ENCODE data around the gene DYSF.

DYSF gene

DNA sequence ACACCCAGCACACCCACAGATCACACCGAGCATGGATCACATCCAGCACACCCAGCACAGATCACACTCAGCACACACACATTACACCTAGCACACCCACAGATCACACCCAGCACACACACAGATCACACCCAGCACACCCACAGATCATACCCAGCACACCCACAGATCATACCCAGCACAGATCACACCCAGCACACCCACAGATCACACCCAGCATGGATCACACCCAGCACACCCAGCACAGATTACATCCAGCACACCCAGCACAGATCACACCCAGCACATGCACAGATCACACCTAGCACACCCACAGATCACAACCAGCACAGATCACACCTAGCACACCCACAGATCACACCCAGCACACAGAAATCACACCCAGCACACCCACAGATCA, 118.6 kb downstream of the DYSF start:
- DNase-seq (ENCODE audit: low read depth): no peak

- DNase-seq (ENCODE audit: low read depth): no peak
Observed at GRCh38 chr2:71575966-71576365, 122.6 kb downstream of the DYSF start.

DNA sequence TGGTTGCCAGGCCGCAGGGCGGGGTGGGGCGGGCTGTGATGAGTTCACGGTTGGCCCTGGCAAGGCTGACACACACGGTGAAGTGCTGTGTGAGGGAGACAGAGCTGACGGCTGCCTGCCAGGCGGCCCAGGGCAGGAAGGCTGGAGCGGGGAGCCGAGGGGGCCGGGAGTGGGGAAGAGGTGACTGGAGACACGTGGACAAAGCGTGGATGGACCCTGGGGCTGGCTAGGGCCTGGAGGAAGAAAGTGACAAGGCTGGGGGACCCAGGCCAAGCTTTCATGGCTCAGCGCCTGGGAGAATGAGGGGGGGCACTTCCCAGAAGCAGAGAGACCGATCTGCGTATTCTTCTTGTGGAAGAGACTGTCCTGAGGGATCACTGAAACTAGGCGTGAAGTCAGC, 123.2 kb downstream of the DYSF start:
- no peak for DNase-seq (ENCODE audit: low read depth)

GRCh38 chr2:71577209-71577608, 123.8 kb downstream of the DYSF start:
- no peak for DNase-seq (ENCODE audit: low read depth)

- peak; percentile 56 for DNase-seq (ENCODE audit: low read depth)
Observed at GRCh38 chr2:71578767-71579342, 125.5 kb downstream of the DYSF start.

DNA sequence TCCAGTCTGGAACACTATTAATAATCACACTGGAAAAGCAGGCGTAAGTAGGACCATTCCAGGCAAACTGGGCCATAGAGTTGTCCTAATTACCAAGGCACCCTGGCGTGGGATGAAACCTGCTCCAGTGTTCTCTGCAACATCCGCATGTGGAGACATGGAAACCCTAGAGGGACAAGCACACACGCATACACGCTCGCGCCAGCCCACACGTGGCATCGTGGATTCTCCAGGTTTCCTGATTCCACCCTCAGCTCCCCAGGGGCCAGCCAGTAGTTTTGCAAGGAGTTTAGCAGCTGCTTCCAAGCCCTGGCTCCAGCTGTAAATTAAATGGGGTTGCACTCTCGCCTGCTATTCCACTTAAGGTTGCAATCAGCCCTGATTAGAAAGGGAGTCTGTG, 127.7 kb downstream of the DYSF start:
- DNase-seq (ENCODE audit: low read depth): no peak

DNA sequence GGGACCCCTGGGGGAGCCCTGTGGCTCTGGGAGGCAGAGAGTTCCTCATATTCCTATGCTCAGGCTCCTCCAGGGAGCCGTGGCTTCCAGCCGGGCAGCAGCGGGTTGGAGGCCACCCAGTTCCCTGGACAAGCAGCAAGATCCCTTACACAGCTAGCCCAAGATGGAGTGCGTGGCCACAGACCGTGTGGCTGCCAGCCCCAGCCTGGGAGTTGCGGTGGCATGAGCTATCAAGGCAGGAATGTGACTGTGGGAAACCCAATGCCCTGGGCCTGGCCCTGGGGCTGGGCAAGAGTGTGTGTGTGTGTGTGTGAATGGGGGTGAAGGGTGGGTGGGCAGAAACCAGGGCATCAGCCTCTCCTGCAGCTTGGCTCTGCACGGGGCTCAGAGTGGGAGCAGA, 130.5 kb downstream of the DYSF start:
- DNase-seq (ENCODE audit: low read depth): peak; percentile 62

GRCh38 chr2:71586471-71586870, 133.1 kb downstream of the DYSF start:
- DNase-seq (ENCODE audit: low read depth): no peak

DNA sequence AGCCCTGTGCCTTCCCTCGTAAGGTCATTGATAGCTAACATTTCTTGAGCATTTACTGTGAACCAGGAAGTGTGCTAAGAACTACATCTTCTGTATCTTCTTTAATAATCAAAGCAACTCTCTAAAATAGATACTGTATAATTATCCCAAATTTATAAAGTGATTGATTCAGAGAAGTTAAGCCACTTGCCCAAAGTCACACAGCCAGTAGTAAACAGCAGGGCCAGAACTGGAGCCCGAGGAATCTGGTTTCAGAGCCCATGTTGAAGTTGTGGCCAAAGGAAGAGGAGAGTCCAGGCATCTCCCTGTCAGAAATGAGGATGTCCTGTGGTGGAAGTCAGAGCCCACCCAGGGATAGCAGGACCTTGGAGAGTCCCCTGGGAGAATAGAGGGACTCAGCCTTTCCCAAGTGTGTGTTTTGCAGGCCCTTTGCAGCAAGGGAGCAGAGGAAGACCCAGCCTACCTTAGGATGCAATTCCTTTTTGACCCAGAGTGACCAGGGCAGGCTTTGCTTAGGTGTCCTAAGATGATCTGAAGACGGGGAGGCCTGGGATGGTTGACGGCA, 134.2 kb downstream of the DYSF start:
- DNase-seq (ENCODE audit: low read depth): no peak

DNA sequence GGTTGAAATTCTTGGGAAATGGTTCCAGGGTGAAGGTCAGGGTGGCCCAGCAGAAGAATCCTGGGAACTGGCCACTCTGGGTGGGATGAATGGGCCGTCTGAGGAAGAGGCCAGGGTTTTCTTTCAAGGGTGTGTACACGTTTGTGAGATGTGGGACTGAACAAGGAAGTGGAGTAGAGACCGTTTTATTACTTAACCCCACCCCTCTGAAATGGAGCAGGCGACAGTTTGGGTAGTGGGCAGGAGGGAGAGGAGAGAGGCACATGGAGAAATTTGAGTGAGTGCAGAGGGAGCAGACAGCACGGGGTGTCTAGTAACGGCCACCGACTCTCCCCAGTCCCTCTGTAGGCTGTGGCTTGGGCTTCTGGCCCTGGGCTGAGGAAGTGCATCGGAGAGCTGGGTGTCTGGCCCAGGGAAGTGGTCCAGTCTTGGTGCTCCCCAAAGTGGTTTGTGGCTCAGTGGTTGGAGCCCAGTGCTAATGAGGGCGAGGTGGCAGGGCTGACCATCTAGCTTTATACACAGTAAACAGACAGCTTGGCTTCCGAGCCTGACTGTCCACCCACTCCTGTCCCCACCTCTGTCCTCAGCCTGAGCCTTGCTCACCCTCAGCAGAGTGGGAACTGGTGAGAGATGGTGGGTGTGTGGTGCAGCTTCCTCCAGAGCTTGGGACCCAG, 135.3 kb downstream of the DYSF start:
- DNase-seq (ENCODE audit: low read depth): no peak

DNA sequence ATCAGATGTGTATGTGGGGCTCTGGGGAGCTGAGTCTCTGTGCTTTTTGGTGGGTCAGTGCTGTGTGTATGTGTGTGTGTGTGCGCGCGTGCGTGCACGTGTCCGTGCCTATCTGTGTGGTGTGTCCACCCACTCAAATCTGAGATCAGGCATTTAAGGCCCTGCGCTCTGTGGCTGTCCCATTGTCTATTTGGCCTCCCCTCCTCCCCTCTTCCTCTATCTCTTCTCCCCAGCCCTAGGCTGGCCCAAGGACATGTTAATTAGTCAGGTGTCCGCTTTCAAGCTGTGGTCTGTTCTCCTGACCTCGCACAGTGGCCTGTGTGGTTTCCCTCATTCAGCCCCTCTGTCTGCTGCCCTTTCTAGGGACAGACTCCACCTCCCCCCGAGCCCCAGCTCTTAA, 136.4 kb downstream of the DYSF start:
- DNase-seq (ENCODE audit: low read depth): no peak

DNA sequence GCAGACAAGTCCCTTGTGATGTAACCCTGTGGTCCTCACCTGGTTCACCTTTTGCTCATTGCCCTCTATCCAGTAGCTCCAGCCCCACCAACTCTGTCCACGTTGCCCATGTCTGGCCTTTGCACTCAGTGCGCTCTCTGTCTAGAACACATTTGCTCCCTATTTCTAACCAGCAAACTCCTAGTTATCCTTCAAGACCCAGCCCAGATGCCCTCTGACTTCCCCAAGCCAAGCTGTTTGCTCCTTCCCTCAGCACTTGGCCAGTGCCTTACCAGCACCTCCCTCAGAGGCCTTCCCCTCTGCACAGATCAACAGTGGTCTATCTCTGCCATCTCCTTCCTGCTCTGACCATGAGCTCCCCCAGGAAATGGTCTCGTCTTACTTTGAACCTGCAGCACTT, 137.7 kb downstream of the DYSF start:
- no peak for DNase-seq (ENCODE audit: low read depth)

GRCh38 chr2:71592181-71592711, 138.9 kb downstream of the DYSF start:
- no peak for DNase-seq (ENCODE audit: low read depth)

GRCh38 chr2:71595569-71595968, 142.2 kb downstream of the DYSF start:
- no peak for DNase-seq (ENCODE audit: low read depth)

DNA sequence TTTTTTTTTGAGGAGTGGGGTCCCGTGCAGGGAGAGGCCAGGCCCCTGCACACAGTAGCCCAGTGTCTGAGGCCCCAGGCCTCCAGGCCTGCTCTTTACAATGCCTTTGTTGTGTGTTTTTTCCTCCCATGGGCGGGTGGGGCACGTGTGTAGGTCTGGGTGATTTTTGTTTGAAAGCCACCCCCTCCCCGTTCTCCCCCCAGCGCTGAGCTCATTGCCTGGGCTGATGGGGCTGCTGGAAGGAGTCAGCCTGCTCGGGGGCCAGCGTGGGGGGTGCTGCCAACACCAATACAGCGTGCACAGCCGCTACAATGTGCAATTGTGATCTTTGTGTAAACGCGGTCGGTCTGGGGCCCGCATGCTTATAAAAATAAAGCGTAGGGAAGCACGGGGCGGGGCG, 142.7 kb downstream of the DYSF start:
- DNase-seq (ENCODE audit: low read depth): no peak

- no peak for DNase-seq (ENCODE audit: low read depth)
Observed at GRCh38 chr2:71597756-71598155, 144.4 kb downstream of the DYSF start.

- DNase-seq (ENCODE audit: low read depth): no peak
Observed at GRCh38 chr2:71598526-71598925, 145.2 kb downstream of the DYSF start.

DNA sequence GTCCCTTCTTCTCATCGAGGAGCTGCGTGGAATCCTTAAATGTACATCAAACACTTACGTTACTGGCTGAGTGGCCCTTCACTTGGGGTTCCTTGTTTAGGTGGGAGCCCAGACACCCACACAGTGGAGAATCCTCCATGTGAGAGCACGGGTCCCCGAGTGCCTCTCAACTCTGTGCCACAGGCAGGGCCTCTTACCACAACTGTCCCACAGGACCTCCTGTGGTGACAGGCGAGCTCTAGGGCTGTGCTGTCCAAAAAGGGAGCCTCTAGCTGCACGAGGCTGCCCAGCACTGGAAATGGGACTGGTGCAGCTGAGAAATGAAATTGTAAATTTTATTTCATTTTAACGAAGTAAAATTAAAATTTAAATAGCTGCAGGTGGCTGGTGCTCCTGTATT, 145.7 kb downstream of the DYSF start:
- no peak for DNase-seq (ENCODE audit: low read depth)

DNA sequence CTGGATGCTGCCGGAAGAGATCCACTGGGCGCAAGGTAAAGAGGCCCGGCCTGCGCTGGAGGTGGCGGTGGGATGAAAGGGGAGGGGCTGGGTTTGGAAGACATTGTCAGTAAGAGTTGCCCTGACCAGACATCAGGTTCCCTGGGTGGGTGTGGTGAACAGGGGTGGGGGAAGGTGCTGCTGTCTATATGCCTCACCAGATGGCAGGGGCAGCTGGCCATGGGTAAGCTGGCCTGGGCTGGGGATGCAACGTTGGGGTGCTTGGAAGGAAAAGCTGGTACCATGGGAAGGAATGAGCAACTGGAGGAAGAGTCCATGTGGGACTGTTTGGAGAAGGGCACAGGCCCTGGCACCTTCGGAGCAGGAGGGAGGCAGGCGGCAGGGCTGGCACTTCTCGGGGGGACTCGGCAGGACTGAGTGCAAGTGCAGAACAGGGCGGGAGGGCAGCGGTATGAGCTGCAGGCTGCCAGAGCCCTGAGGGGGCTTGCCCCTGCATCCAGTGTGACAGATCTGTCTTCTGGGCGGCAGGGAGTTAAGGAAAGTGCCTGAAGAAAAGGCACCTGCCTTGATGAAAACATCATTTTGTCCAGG, 146.4 kb downstream of the DYSF start:
- no peak for DNase-seq (ENCODE audit: low read depth)

DNA sequence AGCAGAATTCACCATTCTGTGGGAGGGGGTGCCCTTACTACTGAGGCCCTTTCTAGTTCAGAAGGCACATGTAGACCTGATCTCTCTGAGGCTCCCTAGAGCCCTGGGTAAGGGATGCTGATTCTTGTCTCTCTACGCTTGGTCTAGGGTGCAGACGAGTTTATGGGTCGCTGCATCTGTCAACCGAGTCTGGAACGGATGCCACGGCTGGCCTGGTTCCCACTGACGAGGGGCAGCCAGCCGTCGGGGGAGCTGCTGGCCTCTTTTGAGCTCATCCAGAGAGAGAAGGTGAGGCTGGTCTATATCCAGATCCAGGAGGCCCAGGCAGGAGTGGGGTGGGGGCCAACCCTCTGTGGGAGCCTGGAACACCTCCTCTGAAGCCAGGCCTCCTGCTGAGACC, 147.2 kb downstream of the DYSF start:
- DNase-seq (ENCODE audit: low read depth): no peak

DNA sequence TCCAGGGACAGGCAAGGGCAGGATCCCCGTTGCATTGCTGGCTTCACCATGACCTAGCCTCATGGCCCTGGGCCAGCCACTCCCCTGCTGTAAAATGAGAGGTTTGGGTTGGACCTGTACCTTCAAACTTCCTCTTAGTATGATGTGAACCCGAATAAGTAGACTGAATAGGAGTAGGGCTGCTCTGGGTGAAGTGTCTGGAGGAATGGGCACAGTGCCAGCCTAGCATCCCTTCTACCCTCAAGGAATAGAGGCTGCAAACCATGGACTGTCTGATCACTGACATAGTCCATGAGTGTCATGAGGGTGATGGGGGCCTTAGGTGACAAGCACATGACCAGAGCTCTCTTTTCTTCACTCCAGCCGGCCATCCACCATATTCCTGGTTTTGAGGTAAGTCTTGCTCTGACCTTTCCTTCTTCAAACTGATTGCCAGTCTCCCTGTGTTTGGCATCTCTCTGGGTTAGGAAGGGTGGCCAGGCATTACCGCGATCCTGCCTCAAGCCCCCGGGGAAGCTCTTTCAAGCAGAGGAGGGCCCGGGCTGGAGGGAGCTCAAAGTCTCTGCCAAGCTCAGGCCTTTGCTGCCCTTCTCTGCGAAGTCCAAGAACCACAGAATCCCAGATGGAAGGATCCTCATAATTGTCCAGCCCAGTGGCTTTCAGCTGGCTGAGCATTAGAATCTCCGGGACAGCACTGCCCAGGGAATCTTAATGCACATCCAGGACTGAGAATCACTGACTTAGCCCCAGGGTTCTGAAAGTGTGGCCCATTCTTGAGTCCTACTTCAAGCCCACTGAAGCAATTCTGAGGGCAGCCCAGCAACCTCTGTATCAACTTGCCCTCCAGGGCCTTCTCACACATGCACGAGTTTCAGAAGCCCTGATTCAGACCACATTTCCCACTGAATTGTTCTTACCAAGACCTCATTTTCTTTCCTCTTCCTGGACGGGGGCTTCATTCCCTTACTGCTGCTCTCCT, 148.1 kb downstream of the DYSF start:
- no peak for DNase-seq (ENCODE audit: low read depth)

DNA sequence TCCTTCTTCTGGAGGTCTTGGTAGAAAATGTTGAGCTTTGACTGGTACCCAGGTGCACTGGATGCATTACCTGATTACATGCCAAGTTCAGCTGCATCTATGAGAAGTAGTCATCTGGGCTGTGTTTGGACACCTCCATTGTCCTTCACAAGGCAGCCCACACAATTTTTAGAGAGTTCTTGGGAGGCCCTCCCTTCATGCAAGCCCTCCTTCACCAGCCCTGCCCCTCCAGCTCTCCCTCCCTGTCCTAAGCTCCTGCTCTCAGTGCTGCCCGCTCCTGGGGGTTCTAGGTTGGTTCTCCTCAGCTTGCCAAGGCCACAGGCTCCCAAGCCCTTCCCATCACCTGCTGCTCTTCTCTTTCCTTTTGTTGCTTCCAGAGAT, 148.7 kb downstream of the DYSF start:
- DNase-seq (ENCODE audit: low read depth): no peak
